Panc1 (cell line): ENCODE measurements around the gene FAM169A. TPM values are rescaled to one million over a fixed set of nuclear protein-coding genes. Genes with fewer than 3 reads are reported as not detected.
"Not testable (repeated sequence)": the region's sequence is repeated elsewhere in the genome, so short reads cannot be mapped to it uniquely, and the experiment has no call there.

Experiments used
- ATAC-seq: fragments of 200-7000 bp; cut with Tn5 transposase; 2 replicates; pipeline ENCODE4 v1.9.1; 2020; ENCODE audit warnings: mild to moderate bottlenecking, moderate library complexity
- BruUV-seq: library from RNA; stranded (reverse); fragments of 400-500 nt; replicated peaks from 2 replicates; lab custom pipeline; 2021; lab: Mats Ljungman, UMichigan
- CTCF ChIA-PET: fragments of 300-600 bp; sonication (Branson Sonifier 250); formaldehyde crosslinking; loops from one replicate; lab custom pipeline; 2022; ENCODE audit warnings: antibody characterized with exemption; lab: Charles Lee
- POLR2A ChIA-PET: fragments of 300-600 bp; sonication (Branson Sonifier 250); formaldehyde crosslinking; loops from one replicate; lab custom pipeline; 2022; ENCODE audit warnings: antibody characterized with exemption; lab: Charles Lee
- DNase-seq: peaks from one replicate; pipeline ENCODE4 v3.0.0-alpha.2; 2010; ENCODE audit warnings: low read depth, low spot score
- H3K27ac ChIP-seq: 2 replicates; pipeline ENCODE4 v1.5.1; 2011; ENCODE audit warnings: mild to moderate bottlenecking, low read length, inconsistent platforms
- H3K27me3 ChIP-seq: fragments of 200-500 bp; sonication (Bioruptor generic); 2 replicates; pipeline ENCODE4 v1.6.0; 2014; ENCODE audit warnings: low read length, inconsistent platforms; ENCODE audit not compliant: control insufficient read depth, insufficient read depth
- H3K36me3 ChIP-seq: fragments of 200-500 bp; sonication (Bioruptor generic); 2 replicates; pipeline ENCODE4 v1.5.1; 2014; ENCODE audit warnings: inconsistent platforms, mild to moderate bottlenecking, low read length, moderate library complexity; ENCODE audit not compliant: control insufficient read depth, insufficient read depth
- H3K4me1 ChIP-seq: 2 replicates; pipeline ENCODE4 v1.5.1; 2011; ENCODE audit warnings: inconsistent platforms, mild to moderate bottlenecking, low read length, moderate library complexity; ENCODE audit not compliant: control insufficient read depth, insufficient read depth
- H3K4me3 ChIP-seq, 2 experiments: 2 replicates each; pipeline ENCODE4 v1.5.1; 2011 to 2012; ENCODE audit warnings: low read depth in 2 of 2, low read length in 2 of 2, mild to moderate bottlenecking in 2 of 2, inconsistent platforms in 1 of 2, moderate library complexity in 1 of 2
- H3K9me3 ChIP-seq: fragments of 200-500 bp; sonication (Bioruptor generic); 2 replicates; pipeline ENCODE4 v1.5.1; 2014; ENCODE audit warnings: low read depth, mild to moderate bottlenecking, inconsistent platforms, low read length, moderate library complexity; ENCODE audit not compliant: control insufficient read depth, insufficient read depth
- POLR2AphosphoS5 ChIP-seq: IDR thresholded peaks from 2 replicates; pipeline ENCODE4 v1.6.1; 2012; ENCODE audit warnings: mild to moderate bottlenecking, low read depth, low read length, moderate library complexity
- SIN3A ChIP-seq: IDR thresholded peaks from 2 replicates; pipeline ENCODE4 v1.6.1; 2012; ENCODE audit warnings: low read depth, mild to moderate bottlenecking, low read length, moderate library complexity, borderline replicate concordance; ENCODE audit not compliant: insufficient read depth
- TCF7L2 ChIP-seq: IDR thresholded peaks from 2 replicates; pipeline ENCODE4 v1.6.1; 2011; ENCODE audit warnings: mild to moderate bottlenecking, low read depth, low read length, inconsistent platforms
- in situ Hi-C: cut with HindIII; loops from 2 replicates; pipeline ENCODE4 v1.10.0; 2016; ENCODE audit warnings: low sequenced_read_pairs, low pct_unique_long_range_greater_than_20kb
- intact Hi-C: fragments of 100-400 bp; cut with micrococcal nuclease; formaldehyde crosslinking; loops from one replicate; pipeline ENCODE4 v1.10.0; 2022; ENCODE audit not compliant: unreplicated experiment
- total RNA-seq: library from RNA; stranded (reverse); gene quantifications from one replicate; pipeline ENCODE4 v1.2.1, GENCODE V29; 2021; ENCODE audit not compliant: unreplicated experiment
- TF ChIP-seq, protein P1 (sequence below), 2 experiments: IDR thresholded peaks; 2 replicates each; pipeline ENCODE4 v1.6.1; 2011 to 2012; ENCODE audit warnings: low read depth in 2 of 2, control low read depth in 1 of 2, low read length in 1 of 2, mild to moderate bottlenecking in 1 of 2, moderate library complexity in 1 of 2; ENCODE audit not compliant: insufficient read depth in 1 of 2
- TF ChIP-seq, protein P2 (sequence below): fragments of 450-650 bp; IDR thresholded peaks from 2 replicates; pipeline ENCODE4 v1.5.1; 2017; ENCODE audit warnings: mild to moderate bottlenecking

The FAM169A gene
- total RNA-seq, 1 experiment from 2014 or later = 23.1 TPM

DNA sequence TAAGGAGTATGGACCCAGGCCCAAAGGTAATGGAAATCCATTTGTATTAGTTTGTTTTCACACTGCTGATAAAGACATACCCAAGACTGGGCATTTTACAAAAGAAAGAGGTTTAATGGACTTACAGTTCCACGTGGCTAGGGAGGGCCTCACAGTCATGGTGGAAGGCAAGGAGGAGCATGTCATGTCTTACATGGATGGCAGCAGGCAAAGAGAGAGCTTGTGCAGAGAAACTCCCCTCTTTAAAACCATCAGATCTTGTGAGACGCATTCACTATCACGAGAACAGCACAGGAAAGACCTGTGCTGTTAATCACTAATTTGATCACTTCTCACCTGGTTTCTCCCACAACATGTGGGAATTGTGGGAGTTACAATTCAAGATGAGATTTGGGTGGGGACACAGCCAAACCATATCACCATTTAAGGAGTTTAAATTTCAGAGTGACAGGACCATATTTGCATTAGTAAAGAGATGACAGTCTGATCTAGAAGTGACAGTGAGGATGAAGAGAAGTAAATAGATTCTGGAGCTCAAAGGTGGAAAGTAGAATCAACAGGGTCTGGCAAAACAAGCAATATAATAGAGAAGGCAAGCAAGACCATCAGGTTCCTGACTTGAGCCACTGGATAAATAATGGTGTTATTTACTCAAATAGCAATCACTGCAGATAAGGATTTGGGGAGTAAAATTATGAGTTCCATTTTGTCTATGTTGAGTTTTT is 7.5 kb upstream of the FAM169A start:
- H3K27ac ChIP-seq = no peak overlapping the region
- ATAC-seq = no peak
- CTCF ChIA-PET = no interaction called here
- H3K4me3 ChIP-seq = no peak overlapping the region
- no peaks in the 10 kb centered on the region for H3K27me3 ChIP-seq
- no peak for TF ChIP-seq SIN3A
- TF ChIP-seq, protein P1, sequence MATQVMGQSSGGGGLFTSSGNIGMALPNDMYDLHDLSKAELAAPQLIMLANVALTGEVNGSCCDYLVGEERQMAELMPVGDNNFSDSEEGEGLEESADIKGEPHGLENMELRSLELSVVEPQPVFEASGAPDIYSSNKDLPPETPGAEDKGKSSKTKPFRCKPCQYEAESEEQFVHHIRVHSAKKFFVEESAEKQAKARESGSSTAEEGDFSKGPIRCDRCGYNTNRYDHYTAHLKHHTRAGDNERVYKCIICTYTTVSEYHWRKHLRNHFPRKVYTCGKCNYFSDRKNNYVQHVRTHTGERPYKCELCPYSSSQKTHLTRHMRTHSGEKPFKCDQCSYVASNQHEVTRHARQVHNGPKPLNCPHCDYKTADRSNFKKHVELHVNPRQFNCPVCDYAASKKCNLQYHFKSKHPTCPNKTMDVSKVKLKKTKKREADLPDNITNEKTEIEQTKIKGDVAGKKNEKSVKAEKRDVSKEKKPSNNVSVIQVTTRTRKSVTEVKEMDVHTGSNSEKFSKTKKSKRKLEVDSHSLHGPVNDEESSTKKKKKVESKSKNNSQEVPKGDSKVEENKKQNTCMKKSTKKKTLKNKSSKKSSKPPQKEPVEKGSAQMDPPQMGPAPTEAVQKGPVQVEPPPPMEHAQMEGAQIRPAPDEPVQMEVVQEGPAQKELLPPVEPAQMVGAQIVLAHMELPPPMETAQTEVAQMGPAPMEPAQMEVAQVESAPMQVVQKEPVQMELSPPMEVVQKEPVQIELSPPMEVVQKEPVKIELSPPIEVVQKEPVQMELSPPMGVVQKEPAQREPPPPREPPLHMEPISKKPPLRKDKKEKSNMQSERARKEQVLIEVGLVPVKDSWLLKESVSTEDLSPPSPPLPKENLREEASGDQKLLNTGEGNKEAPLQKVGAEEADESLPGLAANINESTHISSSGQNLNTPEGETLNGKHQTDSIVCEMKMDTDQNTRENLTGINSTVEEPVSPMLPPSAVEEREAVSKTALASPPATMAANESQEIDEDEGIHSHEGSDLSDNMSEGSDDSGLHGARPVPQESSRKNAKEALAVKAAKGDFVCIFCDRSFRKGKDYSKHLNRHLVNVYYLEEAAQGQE (IDR thresholded peaks at IDR 0.05; ENCODE audit: insufficient read depth in 1 of 2, low read depth in 2 of 2, low read length in 1 of 2) = no peak
- TF ChIP-seq POLR2AphosphoS5 = no peak
- no peak for TF ChIP-seq TCF7L2
- TF ChIP-seq, protein P2, sequence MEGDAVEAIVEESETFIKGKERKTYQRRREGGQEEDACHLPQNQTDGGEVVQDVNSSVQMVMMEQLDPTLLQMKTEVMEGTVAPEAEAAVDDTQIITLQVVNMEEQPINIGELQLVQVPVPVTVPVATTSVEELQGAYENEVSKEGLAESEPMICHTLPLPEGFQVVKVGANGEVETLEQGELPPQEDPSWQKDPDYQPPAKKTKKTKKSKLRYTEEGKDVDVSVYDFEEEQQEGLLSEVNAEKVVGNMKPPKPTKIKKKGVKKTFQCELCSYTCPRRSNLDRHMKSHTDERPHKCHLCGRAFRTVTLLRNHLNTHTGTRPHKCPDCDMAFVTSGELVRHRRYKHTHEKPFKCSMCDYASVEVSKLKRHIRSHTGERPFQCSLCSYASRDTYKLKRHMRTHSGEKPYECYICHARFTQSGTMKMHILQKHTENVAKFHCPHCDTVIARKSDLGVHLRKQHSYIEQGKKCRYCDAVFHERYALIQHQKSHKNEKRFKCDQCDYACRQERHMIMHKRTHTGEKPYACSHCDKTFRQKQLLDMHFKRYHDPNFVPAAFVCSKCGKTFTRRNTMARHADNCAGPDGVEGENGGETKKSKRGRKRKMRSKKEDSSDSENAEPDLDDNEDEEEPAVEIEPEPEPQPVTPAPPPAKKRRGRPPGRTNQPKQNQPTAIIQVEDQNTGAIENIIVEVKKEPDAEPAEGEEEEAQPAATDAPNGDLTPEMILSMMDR = no peak
- POLR2A ChIA-PET = interaction anchor here (0.6 kb wide), 1 partner anchor 179 kb away, joined by 5 read pairs; no protein-coding TSS in a partner anchor
- no TSS peak for BruUV-seq
- intact Hi-C loops = no loop called here
- no peak for DNase-seq
- in situ Hi-C loops = no loop called here
- no peaks in the 10 kb centered on the region for H3K9me3 ChIP-seq
- no peaks in the 10 kb centered on the region for H3K4me1 ChIP-seq
- H3K36me3 ChIP-seq = no peaks in the 10 kb centered on the region

DNA sequence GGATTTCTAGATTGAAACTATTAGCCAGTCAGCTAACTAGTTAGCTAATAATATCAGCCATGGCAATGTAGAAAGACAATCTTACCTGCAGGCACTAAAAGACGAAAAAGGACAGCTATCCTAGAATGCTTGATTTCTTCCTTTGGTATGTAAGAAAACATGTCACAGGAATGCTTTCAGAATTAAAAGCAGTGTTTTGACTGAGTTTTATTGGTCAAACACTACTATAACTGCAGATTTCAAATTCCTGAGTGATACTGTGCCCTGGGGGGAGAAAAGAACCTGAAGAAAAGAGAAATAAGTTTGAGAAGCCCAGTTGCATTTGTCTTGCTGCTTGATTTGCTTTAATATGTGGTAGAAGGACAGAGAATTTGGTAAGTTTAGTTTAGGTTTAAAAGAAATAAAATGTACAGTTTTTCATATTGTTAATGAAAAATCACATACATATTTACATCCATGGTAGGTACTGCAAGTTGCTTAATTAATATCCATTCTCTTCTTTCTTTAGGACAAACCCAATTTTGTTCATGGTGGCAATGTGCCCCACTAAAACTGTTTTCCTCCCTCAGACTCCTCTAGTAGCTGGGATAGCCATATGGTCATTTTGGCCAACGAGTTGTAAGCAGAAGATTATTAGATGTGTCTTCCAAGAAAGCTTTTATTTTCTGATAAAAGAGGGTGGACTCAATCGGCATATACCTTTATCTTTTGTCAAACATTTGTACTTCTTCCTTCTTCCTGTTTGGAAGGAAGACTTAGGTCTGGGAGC is 4.3 kb upstream of the FAM169A start:
- Histone ChIP-seq H3K4me1 (peaks cover 9% of the 10 kb centered on the region), H3K27me3 (no peaks in the 10 kb centered on the region), H3K9me3 (no peaks in the 10 kb centered on the region), H3K4me3 (no peak overlapping the region), H3K36me3 (no peaks in the 10 kb centered on the region; the same call in 1 of the 2 replicates), H3K27ac (no peak overlapping the region)
- in situ Hi-C loops = no loop called here
- TF ChIP-seq, protein P2 = no peak
- TF ChIP-seq SIN3A (no peak), TCF7L2 (no peak)
- ATAC-seq (no peak), DNase-seq (no peak)
- CTCF ChIA-PET = no interaction called here
- intact Hi-C loops = no loop called here
- POLR2A ChIA-PET = no interaction called here
- BruUV-seq = no TSS peak

DNA sequence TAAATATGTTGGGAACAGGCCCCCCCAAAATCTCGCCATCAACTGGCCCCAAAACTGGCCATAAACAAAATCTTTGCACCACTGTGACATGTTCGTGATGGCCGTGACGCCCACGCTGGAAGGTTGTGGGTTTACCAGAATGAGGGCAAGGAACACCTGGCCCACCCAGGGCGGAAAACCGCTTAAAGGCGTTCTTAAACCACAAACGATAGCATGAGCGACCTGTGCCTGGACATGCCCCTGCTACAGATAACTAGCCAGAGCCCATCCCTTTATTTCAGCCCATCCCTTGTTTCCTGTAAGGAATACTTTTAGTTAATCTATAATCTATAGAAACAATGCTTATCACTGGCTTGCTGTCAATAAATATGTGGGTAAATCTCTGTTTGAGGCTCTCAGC is 3.2 kb upstream of the FAM169A start:
- in situ Hi-C loops, H3K27ac ChIP-seq, BruUV-seq, H3K9me3 ChIP-seq, POLR2A ChIA-PET, H3K36me3 ChIP-seq, ATAC-seq, CTCF ChIA-PET, DNase-seq, intact Hi-C loops, H3K4me3 ChIP-seq, H3K27me3 ChIP-seq: not testable (repeated sequence)
- peaks cover 14% of the 10 kb centered on the region for H3K4me1 ChIP-seq
